ENCODE results near the gene HELB. TPM values are rescaled to one million over a fixed set of nuclear protein-coding genes. Genes with fewer than 3 reads are reported as not detected.

HELB gene
- total RNA-seq, 4 donors from 2014 or later, result 1.3 to 5.0 (median 1.9) TPM

GRCh38 chr12:66319266-66319954 lies 17.1 kb downstream of the HELB start:
- Histone ChIP-seq H3K4me1 (no peaks in the 10 kb centered on the region), H3K27me3 (no peaks in the 10 kb centered on the region), H3K9me3 (no peaks in the 10 kb centered on the region), H3K27ac (replicated peaks in 1 of 4) (no peak overlapping the region), H3K4me3 (no peak overlapping the region), H3K36me3 (peaks cover 0 to 29% (median 2%) of the 10 kb centered on the region in 4 donors)
- no peak for TF ChIP-seq CTCF (IDR thresholded peaks at IDR 0.05)
- TF ChIP-seq POLR2A (IDR thresholded peaks at IDR 0.05; ENCODE audit: low read depth), result no peak
- TF ChIP-seq POLR2AphosphoS5 (IDR thresholded peaks at IDR 0.05), result no peak
- no peak for TF ChIP-seq EP300 (IDR thresholded peaks at IDR 0.05)
- 88% methylated on average over 4 of the region's 4 CpGs for WGBS
- DNase-seq (ENCODE audit: extremely low spot score), result no peak
- intact Hi-C loops (cut with DNase I), result no loop called here

- intact Hi-C loops (cut with DNase I), result no loop called here
Measured at GRCh38 chr12:66320996-66321395, 18.7 kb downstream of the HELB start.

GRCh38 chr12:66321435-66321834 lies 19.1 kb downstream of the HELB start:
- no peak for TF ChIP-seq POLR2A (IDR thresholded peaks at IDR 0.05; ENCODE audit: low read depth)
- TF ChIP-seq EP300 (IDR thresholded peaks at IDR 0.05), result no peak
- TF ChIP-seq POLR2AphosphoS5 (IDR thresholded peaks at IDR 0.05), result no peak
- no peak for TF ChIP-seq CTCF (IDR thresholded peaks at IDR 0.05)
- H3K27ac ChIP-seq (replicated peaks in 1 of 4), result no peak overlapping the region
- no peak for DNase-seq (ENCODE audit: extremely low spot score)
- H3K4me3 ChIP-seq, result no peak overlapping the region
- no peaks in the 10 kb centered on the region for H3K4me1 ChIP-seq
- H3K36me3 ChIP-seq, result peaks cover 4 to 36% (median 5%) of the 10 kb centered on the region in 4 donors
- intact Hi-C loops (cut with DNase I), result no loop called here
- H3K9me3 ChIP-seq, result no peaks in the 10 kb centered on the region
- H3K27me3 ChIP-seq, result no peaks in the 10 kb centered on the region

More at GRCh38 chr12:66320996-66321395, 18.7 kb downstream of the HELB start:
- H3K27ac ChIP-seq (replicated peaks in 1 of 4), result no peak overlapping the region
- 100% methylated on average over 3 of the region's 3 CpGs for WGBS
- TF ChIP-seq EP300 (IDR thresholded peaks at IDR 0.05), result no peak
- no peak for TF ChIP-seq CTCF (IDR thresholded peaks at IDR 0.05)
- no peak for TF ChIP-seq POLR2A (IDR thresholded peaks at IDR 0.05; ENCODE audit: low read depth)
- no peak for TF ChIP-seq POLR2AphosphoS5 (IDR thresholded peaks at IDR 0.05)
- no peak overlapping the region for H3K4me3 ChIP-seq
- peaks cover 0 to 38% (median 2%) of the 10 kb centered on the region in 4 donors for H3K36me3 ChIP-seq
- no peaks in the 10 kb centered on the region for H3K27me3 ChIP-seq
- H3K9me3 ChIP-seq, result no peaks in the 10 kb centered on the region
- H3K4me1 ChIP-seq, result no peaks in the 10 kb centered on the region
- DNase-seq (ENCODE audit: extremely low spot score), result no peak

GRCh38 chr12:66323017-66323416 lies 20.7 kb downstream of the HELB start:
- Histone ChIP-seq H3K27me3 (no peaks in the 10 kb centered on the region), H3K27ac (replicated peaks in 1 of 4) (no peak overlapping the region), H3K4me1 (no peaks in the 10 kb centered on the region), H3K9me3 (no peaks in the 10 kb centered on the region), H3K4me3 (no peak overlapping the region), H3K36me3 (peaks cover 4 to 36% (median 5%) of the 10 kb centered on the region in 4 donors)
- intact Hi-C loops (cut with DNase I), result no loop called here
- 100% methylated on average over 1 of the region's 1 CpG for WGBS
- TF ChIP-seq CTCF (IDR thresholded peaks at IDR 0.05), result no peak
- TF ChIP-seq POLR2AphosphoS5 (IDR thresholded peaks at IDR 0.05), result no peak
- TF ChIP-seq POLR2A (IDR thresholded peaks at IDR 0.05; ENCODE audit: low read depth), result no peak
- no peak for TF ChIP-seq EP300 (IDR thresholded peaks at IDR 0.05)
- DNase-seq (ENCODE audit: extremely low spot score), result no peak

GRCh38 chr12:66329941-66330340 lies 27.6 kb downstream of the HELB start:
- H3K9me3 ChIP-seq, result no peaks in the 10 kb centered on the region
- H3K4me1 ChIP-seq, result no peaks in the 10 kb centered on the region
- 85% methylated on average over 5 of the region's 5 CpGs for WGBS
- no peaks in the 10 kb centered on the region for H3K27me3 ChIP-seq
- TF ChIP-seq EP300 (IDR thresholded peaks at IDR 0.05) (no peak), POLR2AphosphoS5 (IDR thresholded peaks at IDR 0.05) (no peak), CTCF (IDR thresholded peaks at IDR 0.05) (no peak), POLR2A (IDR thresholded peaks at IDR 0.05; ENCODE audit: low read depth) (no peak)
- H3K36me3 ChIP-seq, result peaks cover 0 to 33% (median 10%) of the 10 kb centered on the region in 4 donors
- no peak for DNase-seq (ENCODE audit: extremely low spot score)
- H3K27ac ChIP-seq (replicated peaks in 1 of 4), result no peak overlapping the region
- intact Hi-C loops (cut with DNase I), result no loop called here
- H3K4me3 ChIP-seq, result no peak overlapping the region

Data from esophagus muscularis mucosa (tissue), 4 donors.